HTR-8/SVneo (cell line): ENCODE data around the gene CDC42EP1.
"Not testable (repeated sequence)": the region's sequence is repeated elsewhere in the genome, so short reads cannot be mapped to it uniquely, and the experiment has no call there.

ENCODE experiments used
- DNase-seq: peaks from one replicate; pipeline ENCODE4 v3.0.0; 2011; ENCODE audit warnings: low spot score, mixed read lengths; ENCODE audit not compliant: insufficient read length
- FAIRE-seq: peaks from 2 replicates; lab custom pipeline; 2011; peaks lifted over from hg19 to GRCh38; lab: Jason Lieb, UNC

The CDC42EP1 gene

DNA sequence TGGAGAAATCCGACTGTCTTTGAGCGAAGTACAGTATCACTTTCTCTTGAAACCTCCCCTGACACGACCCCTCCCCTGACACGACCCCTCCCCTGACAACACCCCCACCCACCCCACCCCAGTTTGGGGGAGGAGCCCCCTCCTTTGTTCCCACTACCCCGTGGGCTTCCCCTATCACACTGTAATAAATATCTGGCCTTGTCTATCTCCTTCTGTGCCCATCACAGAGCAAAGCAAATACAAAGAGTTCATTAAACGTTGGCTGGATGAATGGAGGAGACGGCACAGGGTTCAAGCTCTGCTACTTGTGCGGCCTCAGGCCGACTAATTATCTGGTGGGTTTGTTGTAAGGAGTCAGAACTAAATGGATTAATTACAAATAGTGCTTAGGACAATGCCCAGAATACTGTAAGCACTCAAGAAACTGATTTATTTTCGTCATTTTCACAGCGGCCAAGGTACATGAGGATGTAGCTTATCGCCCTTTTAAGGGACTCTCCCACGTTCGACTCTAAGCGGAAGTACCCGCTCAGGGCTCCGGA lies 47.7 kb downstream of the CDC42EP1 start:
- peak; percentile 87 for DNase-seq
- FAIRE-seq, result no peak

DNA sequence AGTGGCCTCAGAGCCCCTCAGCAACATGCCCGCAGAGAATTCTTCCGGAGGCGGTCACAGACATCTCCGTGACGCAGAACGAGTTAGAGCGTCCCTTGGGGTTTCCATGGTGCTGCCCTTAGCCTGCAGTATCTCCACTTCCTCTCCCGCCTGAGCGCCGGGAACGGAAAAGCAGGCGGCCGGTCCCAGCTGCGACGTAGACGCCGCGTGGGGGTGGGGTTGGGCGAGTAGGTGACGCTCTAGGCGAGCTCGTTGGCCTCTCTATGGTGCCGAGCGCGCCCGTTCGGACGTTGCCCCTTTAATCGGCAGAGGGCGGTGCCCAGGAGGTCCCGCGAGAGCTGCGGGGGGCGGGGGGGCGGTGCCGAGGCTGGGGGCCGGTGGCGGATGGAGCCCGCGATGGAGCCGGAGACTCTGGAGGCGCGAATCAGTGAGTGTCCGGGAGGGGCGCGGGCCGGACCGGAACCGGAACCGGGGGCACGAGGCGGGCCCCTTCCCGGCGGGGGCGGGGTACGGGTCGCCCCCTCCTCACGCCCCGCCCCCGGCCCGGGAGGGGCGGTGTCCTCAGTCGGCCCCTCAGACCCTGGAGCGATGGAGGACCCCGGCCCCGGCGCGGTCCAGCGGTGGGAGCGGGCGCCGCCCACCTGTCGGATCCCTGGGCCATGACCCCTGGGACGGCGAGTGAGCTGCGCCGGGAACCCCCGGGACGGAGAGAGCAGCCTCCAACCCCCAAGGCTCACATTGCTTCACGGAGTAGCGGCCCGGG lies 48.4 kb downstream of the CDC42EP1 start, which contains the start of gene GGA1:
GGA1 (plus strand) TSS at position 358 of the 763 bp plus-strand sequence; CDS start at position 385, 27 bp downstream.
- no peak for FAIRE-seq
- peak; percentile 80 for DNase-seq

DNA sequence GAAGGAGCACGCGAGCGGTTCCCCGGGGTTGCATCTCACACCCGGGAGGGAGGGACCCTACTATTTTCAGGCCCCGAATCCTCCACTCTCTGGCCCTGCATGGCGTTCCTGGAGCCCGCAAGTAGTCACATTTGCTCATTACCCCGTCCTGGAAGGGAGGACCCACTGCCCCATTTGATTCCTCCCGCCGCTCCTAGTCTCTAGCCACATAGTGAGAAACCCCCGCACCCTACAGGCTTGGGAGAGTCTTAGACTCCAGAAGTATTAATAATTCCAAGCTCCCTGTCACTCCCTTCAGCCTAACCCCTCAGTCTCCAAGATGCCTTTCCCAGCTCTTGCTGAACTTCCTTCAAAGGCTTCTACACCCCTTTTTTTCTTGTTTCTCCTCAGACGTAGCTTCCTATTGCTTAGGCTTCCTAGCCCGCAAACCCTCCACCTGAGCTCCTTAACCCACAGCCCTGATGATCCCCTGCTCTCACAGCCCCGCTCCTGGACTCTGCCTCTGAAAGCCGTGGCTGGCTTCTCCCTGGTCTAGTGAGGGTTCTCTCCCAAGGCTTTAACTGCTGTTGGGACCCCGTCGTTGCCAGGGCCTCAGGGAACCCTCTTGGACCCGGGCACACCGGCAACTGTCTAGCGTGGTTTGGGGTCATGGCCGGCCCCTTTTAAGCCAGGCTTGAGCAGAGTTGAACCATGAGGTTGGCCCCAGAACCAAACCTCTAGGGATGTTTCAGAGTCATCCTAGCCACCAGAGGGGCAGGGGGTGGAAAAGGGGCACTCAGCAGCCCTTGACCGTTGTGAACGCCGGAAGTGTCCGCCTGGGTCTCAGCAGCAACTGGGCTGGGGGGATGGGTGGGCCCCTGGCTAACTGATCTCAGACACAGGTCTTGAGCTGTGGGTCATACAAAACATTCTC lies 49.2 kb downstream of the CDC42EP1 start:
- FAIRE-seq, result no peak
- DNase-seq, result no peak

DNA sequence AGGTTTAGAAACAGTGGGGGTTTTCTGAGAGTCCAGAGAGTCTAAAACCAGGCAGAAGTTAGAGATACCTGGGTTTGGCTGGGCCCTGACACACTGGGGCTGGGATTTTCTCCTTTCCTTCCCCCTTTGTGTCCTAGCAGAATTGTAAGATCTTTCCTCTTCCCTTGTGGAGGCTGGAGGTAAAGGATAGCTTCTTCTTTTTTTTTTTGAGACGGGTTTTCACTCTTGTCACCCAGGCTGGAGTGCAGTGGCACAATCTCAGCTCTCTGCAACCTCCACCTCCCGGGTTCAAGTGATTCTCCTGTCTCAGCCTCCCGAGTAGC lies 49.8 kb downstream of the CDC42EP1 start:
- FAIRE-seq, DNase-seq: not testable (repeated sequence)

DNA sequence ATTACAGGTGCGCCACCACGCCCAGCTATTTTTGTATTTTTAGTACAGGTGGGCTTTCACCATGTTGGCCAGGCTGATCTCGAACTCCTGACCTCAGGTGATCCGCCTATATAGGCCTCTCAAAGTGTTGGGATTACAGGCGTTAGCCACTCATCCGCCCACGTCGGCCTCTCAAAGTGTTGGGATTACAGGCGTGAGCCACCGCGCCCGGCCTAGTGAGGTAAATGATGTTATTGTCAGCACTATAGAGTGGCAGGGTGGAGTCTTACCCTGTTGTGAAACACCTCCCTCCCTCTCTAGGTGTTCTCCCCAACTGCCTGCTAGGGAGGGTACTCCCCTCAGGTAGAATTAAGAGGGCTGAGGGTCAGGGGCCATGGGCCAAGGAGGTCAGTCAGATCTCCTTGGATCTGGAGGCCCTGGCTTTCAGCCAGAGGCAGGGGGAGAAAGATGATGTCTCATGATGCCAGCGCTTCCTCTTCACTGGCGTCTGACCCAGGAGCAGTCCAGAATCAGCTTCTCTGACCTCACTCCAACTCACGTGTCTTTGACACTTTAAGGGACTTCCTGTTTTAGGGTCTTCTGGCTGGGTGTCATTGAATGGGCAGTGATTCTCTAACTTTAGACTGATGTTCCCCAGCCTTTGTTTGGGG lies 50.3 kb downstream of the CDC42EP1 start:
- no peak for FAIRE-seq
- DNase-seq, result no peak

DNA sequence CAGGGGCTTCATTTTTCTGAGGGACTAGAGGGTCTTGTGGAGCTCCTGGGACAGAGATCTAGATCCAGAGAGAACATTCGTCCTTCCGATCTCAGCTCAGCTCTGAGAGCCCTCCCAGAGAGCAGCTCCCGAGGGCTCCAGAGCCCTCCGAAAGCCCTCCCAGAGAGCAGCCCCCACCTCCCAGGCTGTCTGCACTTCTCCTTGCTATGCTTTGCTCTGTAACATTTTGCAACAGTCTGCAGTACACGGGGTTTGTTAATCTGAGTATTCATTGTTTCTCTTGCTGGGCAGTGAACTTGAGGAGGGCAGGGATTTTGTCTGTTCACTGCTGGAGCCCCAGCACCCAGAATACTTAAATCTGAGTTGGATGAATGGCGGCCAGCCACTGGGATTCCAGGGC lies 50.9 kb downstream of the CDC42EP1 start:
- FAIRE-seq, result no peak
- no peak for DNase-seq

DNA sequence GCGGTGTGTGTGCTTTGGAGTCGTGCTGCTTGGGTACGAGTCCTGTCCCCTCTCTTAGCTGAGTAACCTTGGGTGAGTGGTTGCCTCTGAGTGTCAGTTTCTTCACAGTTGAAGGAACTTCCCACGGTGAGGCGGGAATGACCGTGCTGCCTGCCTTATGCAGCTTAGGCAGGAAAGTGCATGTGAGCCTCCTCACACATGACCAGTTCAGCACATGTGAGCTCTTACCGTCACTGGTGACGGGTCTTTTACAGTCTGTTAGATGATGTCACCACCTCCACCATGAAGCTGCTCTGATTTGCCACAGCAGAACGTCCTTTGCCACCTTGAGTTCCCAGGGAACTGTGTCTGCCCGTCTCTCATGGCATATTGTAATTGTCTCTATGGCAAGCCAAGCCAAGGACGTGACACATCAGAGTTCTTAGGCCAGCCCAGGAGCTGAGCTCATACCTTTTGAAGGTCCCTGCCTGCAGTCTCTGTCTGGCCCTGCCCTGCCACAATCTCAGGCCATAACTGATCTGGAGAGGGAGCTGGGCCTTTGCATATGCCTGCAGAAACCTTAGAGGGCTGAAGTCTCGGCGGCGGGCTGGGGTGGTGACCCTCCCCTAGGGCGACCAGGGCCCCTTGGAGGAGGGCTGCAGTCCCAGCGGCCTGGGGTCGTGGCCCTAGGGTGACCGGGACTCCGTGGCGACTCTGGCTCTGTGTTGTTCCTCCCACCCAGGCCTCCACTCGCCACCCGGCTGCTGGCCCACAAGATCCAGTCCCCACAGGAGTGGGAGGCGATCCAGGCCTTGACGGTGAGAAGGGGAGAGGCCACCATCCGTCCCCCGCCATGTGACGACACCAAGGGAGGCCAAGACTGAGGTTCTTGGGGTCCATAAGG lies 56.2 kb downstream of the CDC42EP1 start:
- no peak for FAIRE-seq
- no peak for DNase-seq

DNA sequence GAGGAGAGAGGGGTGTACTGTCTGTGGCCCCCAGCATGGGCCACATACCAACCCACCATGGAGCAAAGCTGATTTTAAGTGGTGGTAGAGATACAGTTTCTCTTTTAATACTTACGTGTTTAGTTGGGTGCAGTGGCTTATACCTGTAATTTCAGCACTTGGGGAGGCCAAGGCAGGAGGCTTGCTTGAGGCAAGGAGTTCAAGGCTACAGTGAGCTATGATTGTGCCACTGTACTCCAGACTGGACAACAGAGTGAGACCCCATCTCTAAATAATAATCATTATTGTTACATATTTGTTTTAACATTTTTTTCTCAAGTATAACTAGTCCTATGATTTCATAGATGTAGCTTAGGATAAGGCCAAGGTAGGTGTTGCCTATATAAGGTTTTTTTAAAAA lies 57.2 kb downstream of the CDC42EP1 start:
- FAIRE-seq (no peak), DNase-seq (no peak)

DNA sequence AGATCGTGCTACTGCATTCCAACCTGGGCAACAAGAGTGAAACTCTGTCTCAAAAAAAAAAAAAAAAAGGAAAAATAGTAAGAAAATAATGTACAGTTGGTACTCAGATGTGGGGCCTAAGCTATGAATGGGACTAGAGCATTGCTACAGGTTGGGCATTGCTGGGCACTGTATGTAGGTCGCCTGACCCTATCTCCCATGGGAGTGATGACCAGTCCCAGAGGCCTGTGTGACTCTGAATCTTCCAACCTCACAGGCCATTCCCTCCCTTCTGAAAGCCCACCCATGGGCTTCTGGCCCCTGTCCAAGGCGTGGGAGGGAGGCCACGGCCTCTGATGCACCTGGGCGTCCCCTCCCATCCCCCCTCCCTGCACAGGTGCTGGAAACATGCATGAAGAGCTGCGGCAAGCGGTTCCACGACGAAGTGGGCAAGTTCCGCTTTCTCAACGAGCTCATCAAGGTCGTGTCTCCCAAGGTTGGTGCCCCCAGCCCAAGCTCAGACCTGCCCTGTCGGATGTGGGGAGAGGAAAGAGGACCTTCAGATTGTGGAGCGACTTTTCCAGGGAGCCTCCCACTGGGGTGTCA lies 57.9 kb downstream of the CDC42EP1 start:
- DNase-seq (no peak), FAIRE-seq (no peak)

DNA sequence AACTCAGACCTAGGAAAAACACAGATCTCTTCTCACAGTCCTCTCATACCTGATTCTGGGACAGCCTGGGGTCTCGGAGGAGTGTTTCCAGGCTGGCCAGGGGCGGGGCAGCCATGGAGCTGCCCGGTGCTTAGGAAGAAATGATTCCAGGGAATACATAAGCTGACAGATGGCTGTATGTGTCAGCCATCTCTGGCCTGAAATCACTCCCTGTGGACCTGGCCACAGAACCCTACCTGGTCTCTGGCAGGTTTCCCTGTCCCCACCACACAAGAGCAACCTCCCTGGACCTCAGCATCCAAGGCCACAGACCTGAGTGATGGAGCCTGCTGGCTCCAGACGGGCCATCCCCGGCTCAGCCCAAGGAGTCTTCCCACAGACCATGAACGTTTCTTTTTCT lies 58.4 kb downstream of the CDC42EP1 start:
- DNase-seq (no peak), FAIRE-seq (no peak)
